Activated naive CD8-positive, alpha-beta T cell treated with anti-CD3 and anti-CD28 coated beads, Interleukin-2, amount 10 ng/mL, durations not matched to agents 7 days and 5 days (primary cell): ENCODE data around the gene EHD4. TPM values are rescaled to one million over a fixed set of nuclear protein-coding genes. Genes with fewer than 3 reads are reported as not detected.
A peak's percentile ranks its signal among the peaks of the same experiment; 100 is the strongest.

ENCODE experiments used
- ATAC-seq: fragments of 150-1000 bp; cut with Tn5 transposase; one replicate; pipeline ENCODE4 v1.10.0; 2021; ENCODE audit warnings: low read depth, moderate library complexity
- POLR2A ChIA-PET: fragments of 350-600 bp; sonication (Branson Sonifier 250); formaldehyde crosslinking; loops from one replicate; lab custom pipeline; 2021; ENCODE audit warnings: antibody characterized with exemption; lab: Charles Lee
- DNase-seq: peaks from one replicate; pipeline ENCODE4 v3.0.0; 2021
- H3K27ac Mint-ChIP-seq: one replicate; pipeline ENCODE4 v1.8.0; 2022; ENCODE audit warnings: mild to moderate bottlenecking, mixed read lengths
- H3K27me3 Mint-ChIP-seq: one replicate; pipeline ENCODE4 v1.8.0; 2022; ENCODE audit warnings: mild to moderate bottlenecking, moderate library complexity, mixed read lengths
- H3K36me3 Mint-ChIP-seq: one replicate; pipeline ENCODE4 v1.8.0; 2021; ENCODE audit warnings: mild to moderate bottlenecking, mixed read lengths
- H3K4me1 Mint-ChIP-seq: one replicate; pipeline ENCODE4 v1.8.0; 2021; ENCODE audit warnings: mixed read lengths
- H3K4me3 Mint-ChIP-seq: one replicate; pipeline ENCODE4 v1.8.0; 2022; ENCODE audit warnings: mild to moderate bottlenecking, moderate library complexity, mixed read lengths
- H3K9me3 Mint-ChIP-seq: one replicate; pipeline ENCODE4 v1.8.0; 2021; ENCODE audit warnings: mixed read lengths
- total RNA-seq, 2 experiments: library from RNA; stranded (reverse); gene quantifications; one replicate each; pipeline ENCODE4 v1.2.3, GENCODE V29; 2021

EHD4 gene
- total RNA-seq, 2 experiments from 2014 or later = 8.4 to 9.5 TPM

DNA sequence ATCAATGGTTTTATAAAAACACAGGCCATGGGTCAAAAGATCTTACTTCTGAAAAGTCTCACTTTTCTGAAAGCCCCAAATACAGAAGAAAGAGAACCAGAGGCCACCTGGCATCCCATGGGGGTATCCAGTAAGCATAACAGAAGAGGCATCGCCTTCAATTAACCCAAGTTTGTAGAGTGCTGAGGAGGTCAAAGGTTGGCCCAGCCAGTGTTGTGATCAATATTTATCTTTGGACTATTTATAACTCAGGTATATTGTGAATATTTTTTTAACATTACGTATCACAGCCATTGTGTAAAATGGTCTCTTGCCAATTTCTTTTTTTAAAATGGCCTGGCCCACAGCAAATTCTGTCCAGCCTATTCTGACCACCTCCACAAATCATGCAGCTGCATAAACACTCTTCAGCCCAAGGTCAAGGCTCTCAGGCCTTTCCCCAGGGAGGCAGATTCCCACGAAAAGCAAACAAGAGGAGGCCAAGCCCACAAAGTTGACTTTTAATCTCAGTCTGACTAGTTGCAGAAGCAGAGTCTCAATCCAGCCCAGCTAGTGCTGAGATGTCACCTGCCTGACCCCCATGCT, 52.3 kb downstream of the EHD4 start:
- no peaks in the 10 kb centered on the region for H3K27me3 Mint-ChIP-seq
- ATAC-seq (no peak), DNase-seq (no peak)
- no peaks in the 10 kb centered on the region for H3K9me3 Mint-ChIP-seq
- peaks cover 4% of the 10 kb centered on the region for H3K36me3 Mint-ChIP-seq
- H3K4me3 Mint-ChIP-seq = no peak overlapping the region
- peaks cover 17% of the 10 kb centered on the region for H3K4me1 Mint-ChIP-seq
- H3K27ac Mint-ChIP-seq = no peak overlapping the region
- POLR2A ChIA-PET = no interaction called here

DNA sequence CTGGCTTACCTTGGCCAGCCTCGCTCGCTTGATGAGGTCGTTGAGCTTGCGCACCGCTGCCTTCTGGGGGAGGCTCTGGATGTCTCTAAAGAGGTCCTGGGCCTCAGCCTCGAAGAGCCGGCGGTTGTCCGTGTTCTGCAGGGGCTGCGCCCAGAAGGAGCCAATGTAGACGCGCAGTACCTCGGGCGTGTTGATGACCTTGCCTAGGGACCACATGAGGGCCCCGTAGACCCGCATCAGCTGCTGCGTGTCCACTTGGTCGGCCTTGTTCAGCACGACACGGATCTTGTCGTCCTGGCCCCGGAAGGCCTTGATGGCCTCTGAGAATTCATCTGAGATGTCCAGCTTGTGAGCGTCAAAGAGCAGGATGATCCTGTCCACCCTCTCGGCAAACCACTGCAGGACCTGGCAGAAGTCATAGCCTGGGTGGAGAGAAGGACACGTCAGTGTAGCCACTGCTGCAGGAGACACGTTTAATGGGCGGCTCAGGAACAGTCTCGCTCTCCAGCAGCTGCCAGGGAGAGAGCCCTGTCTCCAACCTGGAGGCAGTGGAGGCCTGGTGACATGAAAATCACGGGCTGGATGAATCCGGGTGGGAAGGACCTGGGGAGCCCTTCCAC, 53.0 kb downstream of the EHD4 start:
- H3K4me1 Mint-ChIP-seq = peaks cover 17% of the 10 kb centered on the region
- H3K9me3 Mint-ChIP-seq = no peaks in the 10 kb centered on the region
- no peak overlapping the region for H3K27ac Mint-ChIP-seq
- H3K27me3 Mint-ChIP-seq = no peaks in the 10 kb centered on the region
- ATAC-seq = no peak
- POLR2A ChIA-PET = no interaction called here
- H3K4me3 Mint-ChIP-seq = no peak overlapping the region
- no peak for DNase-seq
- peaks cover 4% of the 10 kb centered on the region for H3K36me3 Mint-ChIP-seq

DNA sequence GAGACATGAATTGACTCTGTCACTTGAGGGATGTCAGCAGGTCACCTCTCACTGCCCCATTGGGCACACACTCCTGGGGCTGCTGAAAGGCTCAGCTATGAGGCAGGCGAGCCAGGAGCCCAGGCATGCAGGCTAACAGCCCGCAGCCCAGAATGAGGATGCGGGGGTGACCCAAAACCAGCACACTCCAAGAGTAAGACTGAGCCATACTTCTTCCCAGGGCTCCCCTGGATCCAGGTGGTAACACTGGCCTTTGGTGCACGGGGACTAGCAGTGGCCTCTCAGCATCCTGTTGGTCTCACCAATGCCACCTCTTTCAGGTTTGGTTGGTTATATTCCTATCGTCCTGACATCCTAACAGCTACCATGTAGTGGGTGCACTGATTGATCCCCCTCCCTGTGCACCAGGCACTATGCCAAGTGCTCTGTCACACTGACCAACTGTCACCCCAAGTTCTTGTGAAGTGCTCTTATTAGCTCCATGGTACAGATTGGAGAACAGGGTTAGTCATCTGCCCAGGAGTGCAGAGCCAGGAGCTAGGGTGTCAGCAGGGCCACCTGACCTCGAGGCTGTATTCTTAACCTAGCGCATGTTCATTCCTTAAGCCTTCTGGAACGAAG, 53.7 kb downstream of the EHD4 start:
- ATAC-seq (no peak), DNase-seq (no peak)
- peaks cover 14% of the 10 kb centered on the region for H3K4me1 Mint-ChIP-seq
- H3K4me3 Mint-ChIP-seq = no peak overlapping the region
- H3K27me3 Mint-ChIP-seq = no peaks in the 10 kb centered on the region
- no peaks in the 10 kb centered on the region for H3K9me3 Mint-ChIP-seq
- peak overlapping the region; percentile 27 for H3K27ac Mint-ChIP-seq
- peaks cover 2% of the 10 kb centered on the region for H3K36me3 Mint-ChIP-seq
- POLR2A ChIA-PET = no interaction called here

DNA sequence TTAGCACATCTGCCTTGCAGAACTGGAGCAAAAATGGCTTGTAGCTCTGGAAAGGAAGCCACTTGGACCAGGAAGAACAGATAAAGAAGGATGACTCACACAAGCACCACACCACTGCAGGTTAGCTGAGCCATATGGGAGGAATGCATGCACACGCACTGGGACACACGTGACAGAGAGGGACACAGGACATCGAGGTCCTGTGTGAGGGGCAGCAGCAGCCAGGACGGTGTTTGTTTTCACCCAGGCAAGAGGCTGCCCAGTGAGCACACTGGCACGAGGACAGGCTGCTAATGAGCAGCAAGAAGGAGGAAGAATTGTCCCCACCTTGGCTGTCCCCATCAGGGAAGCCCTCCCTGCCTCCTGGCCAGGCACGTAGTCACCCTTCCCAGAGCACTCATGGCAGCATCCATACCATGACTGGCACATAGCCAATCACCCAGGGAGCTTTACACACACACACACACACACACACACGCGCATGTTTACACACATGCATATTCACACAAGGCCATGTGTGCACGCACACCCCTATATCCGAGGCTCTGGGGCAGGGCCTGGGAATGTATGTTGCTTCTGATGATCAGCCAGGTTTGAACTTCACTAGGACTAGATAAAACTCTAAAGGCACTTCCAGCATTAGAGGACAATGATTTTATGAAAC, 54.5 kb downstream of the EHD4 start:
- Mint-ChIP-seq H3K4me3 (no peak overlapping the region), H3K4me1 (peaks cover 10% of the 10 kb centered on the region), H3K9me3 (no peaks in the 10 kb centered on the region), H3K36me3 (peaks cover 2% of the 10 kb centered on the region), H3K27ac (no peak overlapping the region), H3K27me3 (no peaks in the 10 kb centered on the region)
- POLR2A ChIA-PET = no interaction called here
- DNase-seq (no peak), ATAC-seq (no peak)

DNA sequence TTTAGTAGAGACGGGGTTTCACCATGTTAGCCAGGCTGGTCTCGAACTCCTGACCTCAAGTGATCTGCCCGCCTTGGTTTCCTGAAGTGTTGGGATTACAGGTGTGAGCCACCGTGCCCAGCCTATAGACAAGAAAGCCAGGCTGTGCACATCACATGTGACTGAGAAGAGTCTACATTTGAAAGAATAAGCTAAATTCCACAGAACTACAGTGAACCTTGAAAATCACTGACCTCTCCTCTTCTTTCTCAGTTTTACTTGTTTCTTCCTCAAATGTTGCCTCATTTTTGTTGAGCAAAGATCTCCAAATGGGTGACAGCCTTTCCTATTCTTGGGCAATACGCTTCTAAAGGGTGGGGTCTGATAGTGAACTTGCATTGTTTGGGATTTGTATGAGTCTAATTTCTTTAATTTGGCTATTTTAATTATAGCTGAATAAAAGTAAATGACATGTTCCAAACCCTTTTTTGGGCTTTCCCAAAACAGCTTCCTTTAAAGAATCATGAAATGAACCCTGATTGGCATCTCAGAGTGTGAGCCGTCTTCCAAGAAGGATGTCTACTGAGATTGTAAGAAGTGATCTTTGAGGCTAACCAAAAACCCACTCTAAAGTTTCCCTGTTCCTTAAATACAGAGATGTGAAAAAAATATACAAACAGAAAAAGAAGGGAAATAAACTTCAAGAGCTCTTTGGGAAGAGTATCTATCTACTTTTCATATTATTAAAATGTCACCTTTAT, 56.9 kb downstream of the EHD4 start:
- DNase-seq (no peak), ATAC-seq (no peak)
- no peak overlapping the region for H3K27ac Mint-ChIP-seq
- H3K27me3 Mint-ChIP-seq = no peaks in the 10 kb centered on the region
- no peaks in the 10 kb centered on the region for H3K9me3 Mint-ChIP-seq
- POLR2A ChIA-PET = no interaction called here
- H3K36me3 Mint-ChIP-seq = peaks cover 2% of the 10 kb centered on the region
- H3K4me3 Mint-ChIP-seq = no peak overlapping the region
- H3K4me1 Mint-ChIP-seq = peaks cover 8% of the 10 kb centered on the region

DNA sequence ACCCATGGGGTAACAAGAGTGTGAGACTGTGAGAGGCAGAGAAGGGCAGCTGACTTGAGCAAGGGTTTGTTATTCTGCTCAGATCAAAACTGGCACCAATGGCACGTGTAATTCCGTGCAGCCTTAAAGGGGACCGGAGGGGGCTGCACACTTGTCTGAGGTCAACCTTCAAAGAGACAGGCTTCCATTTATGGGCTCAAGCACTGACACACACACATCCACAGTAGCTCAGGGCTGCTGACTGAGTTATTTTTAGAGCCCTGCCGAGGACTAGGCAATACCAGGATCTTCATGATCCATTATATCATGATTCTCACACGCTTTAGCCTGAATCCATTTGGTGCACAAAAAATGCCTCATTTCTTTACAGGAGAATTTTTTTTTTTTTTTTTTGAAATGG, 57.9 kb downstream of the EHD4 start:
- POLR2A ChIA-PET = no interaction called here
- Mint-ChIP-seq H3K36me3 (peaks cover 5% of the 10 kb centered on the region), H3K9me3 (no peaks in the 10 kb centered on the region), H3K27ac (no peak overlapping the region), H3K27me3 (no peaks in the 10 kb centered on the region), H3K4me1 (peaks cover 8% of the 10 kb centered on the region), H3K4me3 (no peak overlapping the region)
- no peak for ATAC-seq
- DNase-seq = no peak

DNA sequence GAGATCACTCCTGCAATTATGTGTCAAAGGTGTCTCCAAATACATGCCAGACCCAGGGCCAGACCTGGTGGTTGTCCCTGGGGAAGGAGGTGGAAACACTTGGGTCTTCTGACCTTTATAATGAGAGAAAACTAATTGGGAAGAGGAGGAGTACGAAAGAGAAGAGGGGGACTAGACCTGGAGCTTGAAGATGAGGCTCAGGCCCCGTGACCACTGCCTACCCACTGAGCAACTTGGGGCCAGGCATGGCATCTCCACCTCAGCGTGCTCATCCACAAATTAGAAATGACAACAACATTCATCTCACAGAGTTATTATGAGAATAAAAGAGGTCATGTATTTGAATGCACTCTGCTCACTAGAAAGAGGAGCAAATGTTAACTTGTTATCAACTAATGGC, 59.1 kb downstream of the EHD4 start:
- no peaks in the 10 kb centered on the region for H3K27me3 Mint-ChIP-seq
- H3K27ac Mint-ChIP-seq = no peak overlapping the region
- POLR2A ChIA-PET = interaction anchor here (0.9 kb wide), 1 partner anchor 18 kb away, joined by 3 read pairs; no protein-coding TSS in a partner anchor

DNA sequence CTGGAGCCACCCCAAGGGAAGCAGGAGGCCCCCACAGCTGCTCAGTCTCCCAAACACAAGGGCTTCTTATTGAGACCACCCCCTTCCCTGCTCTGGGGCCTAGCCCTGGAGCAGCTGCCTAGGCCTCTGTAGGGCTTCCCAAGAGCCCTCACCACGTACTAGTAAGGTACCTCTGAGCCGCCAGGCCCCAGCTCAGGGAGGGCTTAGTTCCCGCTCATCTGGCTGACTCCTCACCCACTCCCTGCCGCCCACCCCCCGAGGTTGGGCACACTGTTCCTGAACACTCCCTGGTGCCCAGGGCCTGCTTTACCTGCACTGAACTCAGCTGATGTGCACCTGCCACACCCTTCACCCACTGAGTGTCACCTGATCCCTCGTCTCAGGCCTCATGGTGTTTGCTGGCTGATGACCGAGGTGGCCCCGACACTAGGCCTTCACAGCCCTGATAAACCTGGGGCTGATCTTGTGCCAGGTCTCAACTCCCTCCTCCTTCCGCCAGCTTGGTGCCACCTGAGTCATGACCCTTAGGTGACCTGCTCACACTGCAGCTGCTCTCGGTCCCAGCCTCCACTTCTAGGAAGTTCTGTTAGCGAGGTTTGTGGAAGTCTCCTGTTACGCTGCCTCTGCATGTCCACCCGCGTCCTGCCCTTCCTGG, 60.5 kb downstream of the EHD4 start:
- no peak overlapping the region for H3K27ac Mint-ChIP-seq
- peaks cover 14% of the 10 kb centered on the region for H3K36me3 Mint-ChIP-seq

More for the DNA sequence above, 59.1 kb downstream of the EHD4 start:
- H3K4me3 Mint-ChIP-seq = no peak overlapping the region
- no peak for ATAC-seq
- peaks cover 8% of the 10 kb centered on the region for H3K4me1 Mint-ChIP-seq
- no peaks in the 10 kb centered on the region for H3K9me3 Mint-ChIP-seq
- no peak for DNase-seq
- peaks cover 4% of the 10 kb centered on the region for H3K36me3 Mint-ChIP-seq

DNA sequence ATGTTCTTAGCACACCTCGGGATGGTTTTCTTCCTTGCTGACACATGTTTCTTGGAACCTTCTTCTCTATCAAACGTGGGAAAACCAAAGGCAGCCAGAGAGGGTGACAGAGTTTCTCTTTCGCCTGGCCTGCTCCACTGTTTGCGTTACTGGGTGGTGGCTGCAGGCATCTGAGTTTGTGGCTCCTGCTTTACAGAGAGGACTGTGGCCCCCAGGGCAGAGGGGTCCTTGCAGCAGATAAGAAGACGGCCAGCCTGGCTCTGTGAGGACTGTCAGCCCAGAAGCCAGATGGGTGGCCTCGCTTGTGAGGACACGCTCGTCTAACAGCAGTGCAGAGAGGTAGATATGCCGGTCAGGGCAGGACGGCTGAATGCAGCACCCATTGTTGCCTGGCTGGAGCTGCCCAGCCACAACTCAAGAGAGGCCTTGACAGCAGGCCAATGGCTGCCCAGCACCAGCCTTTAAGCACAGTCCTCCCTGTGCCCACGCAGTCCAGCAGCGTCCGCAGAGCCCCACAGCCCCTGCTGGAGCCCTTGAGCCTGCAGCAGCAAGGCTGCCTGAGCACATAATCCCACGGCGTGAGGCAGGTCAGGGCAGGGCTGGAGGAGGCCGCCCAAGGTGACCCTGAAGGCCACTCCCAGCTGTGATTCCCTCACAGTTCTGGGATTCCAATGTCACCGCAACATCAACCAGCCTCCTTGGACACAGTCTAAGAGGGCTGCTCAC, 63.5 kb downstream of the EHD4 start:
- no peak for DNase-seq
- Mint-ChIP-seq H3K27ac (peak overlapping the region; percentile 70), H3K36me3 (peaks cover 19% of the 10 kb centered on the region), H3K4me1 (peaks cover 4% of the 10 kb centered on the region), H3K27me3 (no peaks in the 10 kb centered on the region), H3K9me3 (peaks cover 4% of the 10 kb centered on the region), H3K4me3 (no peak overlapping the region)
- no peak for ATAC-seq
- POLR2A ChIA-PET = interaction anchor here (1.6 kb wide), 1 partner anchor 28 kb away, joined by 4 read pairs; no protein-coding TSS in a partner anchor

More for the DNA sequence above, 60.5 kb downstream of the EHD4 start:
- Mint-ChIP-seq H3K4me1 (peaks cover 4% of the 10 kb centered on the region), H3K9me3 (no peaks in the 10 kb centered on the region), H3K4me3 (no peak overlapping the region), H3K27me3 (no peaks in the 10 kb centered on the region)
- DNase-seq (no peak), ATAC-seq (no peak)
- POLR2A ChIA-PET = no interaction called here

DNA sequence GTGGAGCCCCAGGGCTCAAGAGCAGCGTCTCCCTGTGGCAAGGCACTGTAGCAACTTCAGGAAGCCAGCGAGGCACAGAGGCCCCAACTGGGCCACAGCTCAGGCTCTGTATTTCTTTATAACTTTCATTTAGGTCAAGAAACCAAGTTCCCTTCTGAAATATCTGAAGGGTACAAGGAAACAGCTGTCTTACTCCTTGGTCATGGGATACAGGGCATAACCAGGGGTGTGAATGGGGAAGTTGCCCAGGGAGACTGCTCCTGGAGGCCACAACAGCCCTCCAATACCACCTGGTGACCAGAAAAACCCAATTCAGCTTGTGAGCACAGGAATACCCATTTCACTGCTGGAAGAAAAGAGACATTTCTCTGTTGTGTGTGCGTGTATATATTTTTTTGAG, 65.2 kb downstream of the EHD4 start:
- H3K27ac Mint-ChIP-seq = no peak overlapping the region
- ATAC-seq (no peak), DNase-seq (no peak)
- no peak overlapping the region for H3K4me3 Mint-ChIP-seq
- POLR2A ChIA-PET = interaction anchor here (1.6 kb wide), 1 partner anchor 30 kb away, joined by 4 read pairs; no protein-coding TSS in a partner anchor
- peaks cover 4% of the 10 kb centered on the region for H3K4me1 Mint-ChIP-seq
- no peaks in the 10 kb centered on the region for H3K27me3 Mint-ChIP-seq
- peaks cover 19% of the 10 kb centered on the region for H3K36me3 Mint-ChIP-seq
- H3K9me3 Mint-ChIP-seq = peaks cover 4% of the 10 kb centered on the region

DNA sequence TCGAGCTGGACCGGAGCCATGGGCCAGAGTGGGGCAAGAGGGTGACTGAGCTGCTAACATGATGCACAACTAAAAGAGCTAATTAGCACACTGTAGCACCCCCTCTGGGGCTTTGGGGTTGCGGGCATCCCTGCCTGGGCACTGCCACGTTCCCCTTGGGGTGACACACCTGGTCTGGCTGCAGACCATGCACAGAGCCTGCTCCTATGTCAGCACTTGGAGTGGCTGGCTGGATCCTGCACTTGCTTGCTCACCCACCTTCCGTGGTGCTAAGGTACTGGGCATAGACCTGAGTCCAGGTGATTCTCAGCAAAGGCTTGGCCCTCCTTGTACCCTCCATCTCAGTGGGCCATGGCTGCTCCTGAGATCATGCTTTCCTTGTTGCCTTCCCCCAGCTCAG, 65.7 kb downstream of the EHD4 start:
- Mint-ChIP-seq H3K4me3 (no peak overlapping the region), H3K36me3 (peaks cover 19% of the 10 kb centered on the region), H3K27me3 (no peaks in the 10 kb centered on the region), H3K9me3 (peaks cover 4% of the 10 kb centered on the region), H3K27ac (no peak overlapping the region), H3K4me1 (peaks cover 4% of the 10 kb centered on the region)
- POLR2A ChIA-PET = no interaction called here
- ATAC-seq (no peak), DNase-seq (no peak)
